Measurements from ENCODE around the gene LZIC. TPM values are rescaled to one million over a fixed set of nuclear protein-coding genes. Genes with fewer than 3 reads are reported as not detected.

The LZIC gene
- polyA plus RNA-seq (2011; rRNA removed) (23.8 and 29.0 TPM in 2 replicates), polyA plus RNA-seq (2017; fragmentation: RNase III; extraction: RNeasy Plus Mini Kit Qiagen cat#74134 plus additional on column Dnase treatment) (24.5 to 28.6 TPM (median 26.2 TPM) in 3 replicates), polyA minus RNA-seq (2011; rRNA and poly(A)+ RNA removed) (5.8 and 8.2 TPM in 2 replicates)
- polyA plus RNA-seq (2012; cell fraction: cytosol; rRNA removed), result 5.1 and 5.9 TPM in 2 replicates
- 1.2 and 1.7 TPM in 2 replicates for polyA plus RNA-seq (2012; cell fraction: nucleus; rRNA removed)

DNA sequence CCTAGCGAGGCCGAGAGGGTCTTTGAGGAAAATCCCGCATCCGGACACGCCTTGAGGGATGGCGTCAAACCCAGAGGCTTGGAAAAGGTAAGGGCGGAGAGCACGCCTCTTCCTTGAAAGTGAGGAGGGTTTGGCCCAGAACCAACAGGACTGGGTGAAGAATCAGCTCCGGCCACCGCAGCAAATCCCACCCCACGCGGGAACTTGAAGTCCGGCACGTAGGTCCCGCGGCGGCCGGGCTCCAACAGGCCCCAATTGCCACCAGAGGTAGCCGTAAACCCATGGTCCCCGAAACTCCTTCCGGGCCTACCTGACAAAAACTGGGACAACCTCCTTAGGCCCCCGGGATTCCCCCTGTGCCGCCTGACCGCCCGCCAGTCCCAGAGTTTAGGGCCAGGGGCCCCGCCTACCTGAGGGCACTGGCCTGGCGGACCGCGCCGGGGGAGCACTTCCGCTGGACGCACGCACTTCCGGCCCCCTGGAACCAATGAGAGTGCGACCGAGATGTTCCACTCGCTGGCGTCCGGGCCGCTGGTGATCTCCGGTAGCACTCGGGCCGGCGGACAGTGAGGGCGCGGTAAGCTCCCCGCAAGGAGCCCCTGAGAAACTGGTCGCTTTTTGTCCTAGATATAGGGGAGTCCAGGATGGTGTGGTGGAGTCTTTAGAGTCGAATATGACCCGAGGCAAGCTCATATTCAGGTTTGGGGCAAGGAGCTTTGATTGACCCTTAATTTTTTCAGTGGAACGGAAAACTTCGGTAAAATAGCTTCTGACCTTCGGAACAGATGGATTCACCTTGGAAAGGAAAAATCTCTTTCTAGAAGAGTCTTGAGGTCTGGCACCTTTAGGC is at the start of gene LZIC, which contains the start of gene NMNAT1:
LZIC (minus strand) TSS at position 453 of the 850 bp plus-strand sequence. CDS start 6,772 bp downstream, outside the sequence.
NMNAT1 (plus strand) TSS at position 537 of the 850 bp plus-strand sequence. CDS start 28,599 bp downstream, outside the sequence.
- WGBS (ENCODE audit: missing lambda C conversion rate), result under 1% methylated on average over 31 of the region's 53 CpGs
- POLR2A ChIA-PET, result interaction anchor here (0.6 to 1.4 kb wide), 3 partner anchors 32 to 90 kb away, joined by 4 to 10 read pairs (median 5); partner anchors contain the start of gene UBE4B

More for the DNA sequence above, at the start of gene LZIC, which contains the start of gene NMNAT1:
- H3K9me3 ChIP-seq, result no peaks in the 10 kb centered on the region
- FAIRE-seq, result no peak
- peak within 1 kb of the TSS; percentile 80 for H3K4me2 ChIP-seq
- H3K4me1 ChIP-seq, result peaks cover 10% of the 10 kb centered on the region; the same call in 1 of the 3 replicates
- CTCF ChIA-PET, result interaction anchor here (0.6 to 4.2 kb wide), 13 partner anchors 9 to 486 kb away, joined by 3 to 43 read pairs (median 3); partner anchors contain the start of gene KIF1B
- TF ChIP-seq HOXA7 (CRISPR knock-in tag; IDR thresholded peaks at IDR 0.05), result no peak
- TF ChIP-seq SREBF2 (IDR thresholded peaks at IDR 0.05), result no peak
- 0 out of 3 replicates have a peak, but pooled peaks have one; percentile 11 for TF ChIP-seq SMC3 (IDR thresholded peaks at IDR 0.05)
- TF ChIP-seq RNF2 (IDR thresholded peaks at IDR 0.05; ENCODE audit: borderline replicate concordance, low read depth), result no peak
- peak; percentile 79 for TF ChIP-seq POLR2A (IDR thresholded peaks at IDR 0.05; ENCODE audit: low read length)
- TF ChIP-seq, protein P1, sequence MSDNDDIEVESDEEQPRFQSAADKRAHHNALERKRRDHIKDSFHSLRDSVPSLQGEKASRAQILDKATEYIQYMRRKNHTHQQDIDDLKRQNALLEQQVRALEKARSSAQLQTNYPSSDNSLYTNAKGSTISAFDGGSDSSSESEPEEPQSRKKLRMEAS (IDR thresholded peaks at IDR 0.05), result peak; percentile 89
- TF ChIP-seq CBX8 (IDR thresholded peaks at IDR 0.05), result no peak
- TF ChIP-seq, protein P2, sequence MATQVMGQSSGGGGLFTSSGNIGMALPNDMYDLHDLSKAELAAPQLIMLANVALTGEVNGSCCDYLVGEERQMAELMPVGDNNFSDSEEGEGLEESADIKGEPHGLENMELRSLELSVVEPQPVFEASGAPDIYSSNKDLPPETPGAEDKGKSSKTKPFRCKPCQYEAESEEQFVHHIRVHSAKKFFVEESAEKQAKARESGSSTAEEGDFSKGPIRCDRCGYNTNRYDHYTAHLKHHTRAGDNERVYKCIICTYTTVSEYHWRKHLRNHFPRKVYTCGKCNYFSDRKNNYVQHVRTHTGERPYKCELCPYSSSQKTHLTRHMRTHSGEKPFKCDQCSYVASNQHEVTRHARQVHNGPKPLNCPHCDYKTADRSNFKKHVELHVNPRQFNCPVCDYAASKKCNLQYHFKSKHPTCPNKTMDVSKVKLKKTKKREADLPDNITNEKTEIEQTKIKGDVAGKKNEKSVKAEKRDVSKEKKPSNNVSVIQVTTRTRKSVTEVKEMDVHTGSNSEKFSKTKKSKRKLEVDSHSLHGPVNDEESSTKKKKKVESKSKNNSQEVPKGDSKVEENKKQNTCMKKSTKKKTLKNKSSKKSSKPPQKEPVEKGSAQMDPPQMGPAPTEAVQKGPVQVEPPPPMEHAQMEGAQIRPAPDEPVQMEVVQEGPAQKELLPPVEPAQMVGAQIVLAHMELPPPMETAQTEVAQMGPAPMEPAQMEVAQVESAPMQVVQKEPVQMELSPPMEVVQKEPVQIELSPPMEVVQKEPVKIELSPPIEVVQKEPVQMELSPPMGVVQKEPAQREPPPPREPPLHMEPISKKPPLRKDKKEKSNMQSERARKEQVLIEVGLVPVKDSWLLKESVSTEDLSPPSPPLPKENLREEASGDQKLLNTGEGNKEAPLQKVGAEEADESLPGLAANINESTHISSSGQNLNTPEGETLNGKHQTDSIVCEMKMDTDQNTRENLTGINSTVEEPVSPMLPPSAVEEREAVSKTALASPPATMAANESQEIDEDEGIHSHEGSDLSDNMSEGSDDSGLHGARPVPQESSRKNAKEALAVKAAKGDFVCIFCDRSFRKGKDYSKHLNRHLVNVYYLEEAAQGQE (IDR thresholded peaks at IDR 0.05), result peak; percentile 64; the same call in 1 of the 2 replicates
- no peak for TF ChIP-seq NPAS2 (CRISPR knock-in tag; IDR thresholded peaks at IDR 0.05; ENCODE audit: borderline replicate concordance)
- TF ChIP-seq RAD21 (conservative IDR thresholded peaks at IDR 0.05 in 1 of 2, IDR thresholded peaks at IDR 0.05 in 1 of 2), result no peak
- peak; percentile 12; the same call in 1 of the 2 replicates for TF ChIP-seq PBX3 (IDR thresholded peaks at IDR 0.05)
- TF ChIP-seq KDM5A (IDR thresholded peaks at IDR 0.05), result peak; percentile 90
- no peak for TF ChIP-seq CBX2 (IDR thresholded peaks at IDR 0.05; ENCODE audit: borderline replicate concordance, low read depth)
- no peak for TF ChIP-seq ZSCAN20 (CRISPR knock-in tag; IDR thresholded peaks at IDR 0.05)
- peak; percentile 85 for TF ChIP-seq PHF8 (IDR thresholded peaks at IDR 0.05; ENCODE audit: borderline replicate concordance, low read depth)
- TF ChIP-seq FOSL2 (IDR thresholded peaks at IDR 0.05), result no peak
- no peak for TF ChIP-seq FOSL2 (CRISPR knock-in tag; IDR thresholded peaks at IDR 0.05)
- TF ChIP-seq CHD2 (IDR thresholded peaks at IDR 0.05; ENCODE audit: low read length, partially characterized antibody), result peak; percentile 69
- TF ChIP-seq EHF (CRISPR knock-in tag; IDR thresholded peaks at IDR 0.05), result no peak
- peak; percentile 74 for TF ChIP-seq ESRRA (IDR thresholded peaks at IDR 0.05; ENCODE audit: borderline replicate concordance, low read length)
- peak; percentile 75 to 83 for TF ChIP-seq JUN (IDR thresholded peaks at IDR 0.05)
- TF ChIP-seq, protein P3, sequence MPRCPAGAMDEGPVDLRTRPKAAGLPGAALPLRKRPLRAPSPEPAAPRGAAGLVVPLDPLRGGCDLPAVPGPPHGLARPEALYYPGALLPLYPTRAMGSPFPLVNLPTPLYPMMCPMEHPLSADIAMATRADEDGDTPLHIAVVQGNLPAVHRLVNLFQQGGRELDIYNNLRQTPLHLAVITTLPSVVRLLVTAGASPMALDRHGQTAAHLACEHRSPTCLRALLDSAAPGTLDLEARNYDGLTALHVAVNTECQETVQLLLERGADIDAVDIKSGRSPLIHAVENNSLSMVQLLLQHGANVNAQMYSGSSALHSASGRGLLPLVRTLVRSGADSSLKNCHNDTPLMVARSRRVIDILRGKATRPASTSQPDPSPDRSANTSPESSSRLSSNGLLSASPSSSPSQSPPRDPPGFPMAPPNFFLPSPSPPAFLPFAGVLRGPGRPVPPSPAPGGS (IDR thresholded peaks at IDR 0.05), result 0 out of 3 replicates have a peak, but pooled peaks have one; percentile 37
- TF ChIP-seq JUNB (IDR thresholded peaks at IDR 0.05), result no peak
- no peak for TF ChIP-seq ZFP36 (IDR thresholded peaks at IDR 0.05; ENCODE audit: borderline replicate concordance, partially characterized antibody)
- H3K4me3 ChIP-seq, result peak within 1 kb of the TSS; percentile 98
- H3K27ac ChIP-seq, result peak within 1 kb of the TSS; percentile 94 to 98
- peak; percentile 99 for ATAC-seq
- peak; percentile 83 to 95 for DNase-seq (ENCODE audit: low read depth in 1 of 2, low spot score in 1 of 2)

Data from A549 (cell line).